Suprapubic skin (tissue), 4 donors: ENCODE data around the gene SMAD2.

Experiments
- EP300 ChIP-seq: sonication (generic); formaldehyde crosslinking; IDR thresholded peaks from one replicate; pipeline ENCODE4 v1.6.1; 2017; ENCODE audit warnings: antibody characterized with exemption
- POLR2A ChIP-seq, 2 donors: fragments of 450-650 bp; IDR thresholded peaks; one replicate each; pipeline ENCODE4 v1.6.1; 2017; ENCODE audit warnings: antibody characterized with exemption in 2 of 2, mild to moderate bottlenecking in 2 of 2, moderate library complexity in 2 of 2
- POLR2AphosphoS5 ChIP-seq, 3 donors: sonication (generic); formaldehyde crosslinking; IDR thresholded peaks; one replicate each; pipeline ENCODE4 v1.6.1; 2017; ENCODE audit warnings: antibody characterized with exemption in 3 of 3
- TF ChIP-seq, protein P1 (sequence below), 2 donors: fragments of 200-600 bp in 1 of 2; fragments of 450-650 bp in 1 of 2; sonication (generic) in 1 of 2; IDR thresholded peaks; one replicate each; pipeline ENCODE4 v1.5.1; 2016 to 2019; ENCODE audit warnings: antibody characterized with exemption in 2 of 2, mild to moderate bottlenecking in 1 of 2, moderate library complexity in 1 of 2

GRCh38 chr18:47917923-47918610 is 12.4 kb downstream of the SMAD2 start:
- TF ChIP-seq, protein P1, sequence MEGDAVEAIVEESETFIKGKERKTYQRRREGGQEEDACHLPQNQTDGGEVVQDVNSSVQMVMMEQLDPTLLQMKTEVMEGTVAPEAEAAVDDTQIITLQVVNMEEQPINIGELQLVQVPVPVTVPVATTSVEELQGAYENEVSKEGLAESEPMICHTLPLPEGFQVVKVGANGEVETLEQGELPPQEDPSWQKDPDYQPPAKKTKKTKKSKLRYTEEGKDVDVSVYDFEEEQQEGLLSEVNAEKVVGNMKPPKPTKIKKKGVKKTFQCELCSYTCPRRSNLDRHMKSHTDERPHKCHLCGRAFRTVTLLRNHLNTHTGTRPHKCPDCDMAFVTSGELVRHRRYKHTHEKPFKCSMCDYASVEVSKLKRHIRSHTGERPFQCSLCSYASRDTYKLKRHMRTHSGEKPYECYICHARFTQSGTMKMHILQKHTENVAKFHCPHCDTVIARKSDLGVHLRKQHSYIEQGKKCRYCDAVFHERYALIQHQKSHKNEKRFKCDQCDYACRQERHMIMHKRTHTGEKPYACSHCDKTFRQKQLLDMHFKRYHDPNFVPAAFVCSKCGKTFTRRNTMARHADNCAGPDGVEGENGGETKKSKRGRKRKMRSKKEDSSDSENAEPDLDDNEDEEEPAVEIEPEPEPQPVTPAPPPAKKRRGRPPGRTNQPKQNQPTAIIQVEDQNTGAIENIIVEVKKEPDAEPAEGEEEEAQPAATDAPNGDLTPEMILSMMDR (IDR thresholded peaks at IDR 0.05), result no peak
- no peak for TF ChIP-seq POLR2A (IDR thresholded peaks at IDR 0.05)
- no peak for TF ChIP-seq POLR2AphosphoS5 (IDR thresholded peaks at IDR 0.05)
- TF ChIP-seq EP300, result no peak
